ENCODE measurements around the gene PDZRN3. TPM values are rescaled to one million over a fixed set of nuclear protein-coding genes. Genes with fewer than 3 reads are reported as not detected.

PDZRN3 gene
- total RNA-seq, 1 donor from 2014 or later: 19.8 TPM

DNA sequence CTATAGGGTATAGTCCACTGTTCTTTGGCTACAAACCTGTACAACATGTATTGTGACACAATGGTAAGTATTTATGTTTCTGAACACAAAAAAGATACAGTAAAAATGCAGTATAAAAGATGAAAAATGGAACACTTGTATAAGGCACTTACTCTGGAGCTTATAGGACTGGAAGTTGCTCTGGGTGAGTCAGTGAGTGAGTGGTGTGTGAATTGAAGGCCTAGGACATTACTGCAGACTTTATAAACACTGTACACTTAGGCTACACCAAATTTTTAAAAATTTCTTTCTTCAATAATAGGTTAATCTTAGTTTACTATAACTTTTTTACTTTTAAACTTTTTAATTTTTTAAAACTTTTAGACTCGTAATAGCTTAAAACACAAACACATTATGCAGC lies 10.5 kb upstream of the PDZRN3 start:
- no peaks in the 10 kb centered on the region for H3K36me3 ChIP-seq (ENCODE audit: insufficient read depth, low read length)
- Mint-ChIP-seq H3K27ac (ENCODE audit: unreplicated experiment) (no peak overlapping the region), H3K4me3 (ENCODE audit: unreplicated experiment) (no peak overlapping the region), H3K9me3 (ENCODE audit: unreplicated experiment) (no peaks in the 10 kb centered on the region), H3K27me3 (ENCODE audit: low read depth, unreplicated experiment) (peaks cover 2% of the 10 kb centered on the region), H3K36me3 (ENCODE audit: low read depth, unreplicated experiment) (no peaks in the 10 kb centered on the region), H3K4me1 (ENCODE audit: low read depth, unreplicated experiment) (no peaks in the 10 kb centered on the region)
- H3K9ac ChIP-seq (ENCODE audit: low read length): no peak overlapping the region
- H3K9me3 ChIP-seq (ENCODE audit: insufficient read depth, low read depth, low read length): no peaks in the 10 kb centered on the region
- no peak overlapping the region for H3K4me3 ChIP-seq (ENCODE audit: insufficient read depth, low read depth, low read length)
- H3K27ac ChIP-seq (ENCODE audit: low read depth, low read length): no peak overlapping the region
- no peaks in the 10 kb centered on the region for H3K79me2 ChIP-seq (ENCODE audit: insufficient read depth, low read length)
- no peaks in the 10 kb centered on the region for H3K4me1 ChIP-seq (ENCODE audit: insufficient read depth, low read length)
- no peaks in the 10 kb centered on the region for H4K20me1 ChIP-seq (ENCODE audit: insufficient read depth, low read length)
- TF ChIP-seq, protein P1, sequence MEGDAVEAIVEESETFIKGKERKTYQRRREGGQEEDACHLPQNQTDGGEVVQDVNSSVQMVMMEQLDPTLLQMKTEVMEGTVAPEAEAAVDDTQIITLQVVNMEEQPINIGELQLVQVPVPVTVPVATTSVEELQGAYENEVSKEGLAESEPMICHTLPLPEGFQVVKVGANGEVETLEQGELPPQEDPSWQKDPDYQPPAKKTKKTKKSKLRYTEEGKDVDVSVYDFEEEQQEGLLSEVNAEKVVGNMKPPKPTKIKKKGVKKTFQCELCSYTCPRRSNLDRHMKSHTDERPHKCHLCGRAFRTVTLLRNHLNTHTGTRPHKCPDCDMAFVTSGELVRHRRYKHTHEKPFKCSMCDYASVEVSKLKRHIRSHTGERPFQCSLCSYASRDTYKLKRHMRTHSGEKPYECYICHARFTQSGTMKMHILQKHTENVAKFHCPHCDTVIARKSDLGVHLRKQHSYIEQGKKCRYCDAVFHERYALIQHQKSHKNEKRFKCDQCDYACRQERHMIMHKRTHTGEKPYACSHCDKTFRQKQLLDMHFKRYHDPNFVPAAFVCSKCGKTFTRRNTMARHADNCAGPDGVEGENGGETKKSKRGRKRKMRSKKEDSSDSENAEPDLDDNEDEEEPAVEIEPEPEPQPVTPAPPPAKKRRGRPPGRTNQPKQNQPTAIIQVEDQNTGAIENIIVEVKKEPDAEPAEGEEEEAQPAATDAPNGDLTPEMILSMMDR (IDR thresholded peaks at IDR 0.05; ENCODE audit: insufficient read depth, low read depth, low read length): no peak
- no peak for TF ChIP-seq EZH2 (IDR thresholded peaks at IDR 0.05; ENCODE audit: insufficient read depth, low read length)
- DNase-seq (ENCODE audit: low read depth) (no peak), FAIRE-seq (no peak)
- no peak overlapping the region for H2AFZ ChIP-seq (ENCODE audit: low read depth, low read length)
- H3K27me3 ChIP-seq (ENCODE audit: insufficient read depth, low read length): no peaks in the 10 kb centered on the region
- no peak overlapping the region for H3K4me2 ChIP-seq (ENCODE audit: low read length)

DNA sequence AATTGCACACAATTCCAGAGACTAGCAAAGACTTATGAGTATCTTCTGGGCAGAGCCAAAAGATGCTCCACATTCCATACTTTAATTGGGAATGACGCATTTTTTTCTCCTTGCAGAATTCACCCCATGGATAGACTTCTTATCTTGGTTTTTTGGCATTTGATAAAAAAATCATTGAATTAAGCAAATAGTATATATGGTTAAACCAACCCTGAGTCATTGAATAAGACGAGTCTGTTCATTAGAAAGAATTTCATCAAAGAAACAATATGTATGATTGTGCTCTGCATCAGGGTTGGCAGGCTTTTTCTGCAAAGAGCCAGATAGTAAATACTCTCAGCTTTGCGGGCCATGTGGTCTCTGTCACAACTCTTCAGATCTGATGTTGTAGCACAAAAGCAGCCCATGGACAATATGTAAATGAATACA lies 9.2 kb upstream of the PDZRN3 start:
- Mint-ChIP-seq H3K36me3 (ENCODE audit: low read depth, unreplicated experiment) (no peaks in the 10 kb centered on the region), H3K9me3 (ENCODE audit: unreplicated experiment) (no peaks in the 10 kb centered on the region), H3K4me3 (ENCODE audit: unreplicated experiment) (no peak overlapping the region), H3K27me3 (ENCODE audit: low read depth, unreplicated experiment) (peaks cover 2% of the 10 kb centered on the region), H3K27ac (ENCODE audit: unreplicated experiment) (no peak overlapping the region), H3K4me1 (ENCODE audit: low read depth, unreplicated experiment) (no peaks in the 10 kb centered on the region)
- DNase-seq (ENCODE audit: low read depth) (no peak), FAIRE-seq (no peak)
- Histone ChIP-seq H3K9me3 (ENCODE audit: insufficient read depth, low read depth, low read length) (no peaks in the 10 kb centered on the region), H4K20me1 (ENCODE audit: insufficient read depth, low read length) (no peaks in the 10 kb centered on the region), H3K27me3 (ENCODE audit: insufficient read depth, low read length) (no peaks in the 10 kb centered on the region), H3K4me1 (ENCODE audit: insufficient read depth, low read length) (no peaks in the 10 kb centered on the region), H3K4me2 (ENCODE audit: low read length) (no peak overlapping the region), H3K9ac (ENCODE audit: low read length) (no peak overlapping the region), H3K4me3 (ENCODE audit: insufficient read depth, low read depth, low read length) (no peak overlapping the region), H3K36me3 (ENCODE audit: insufficient read depth, low read length) (no peaks in the 10 kb centered on the region), H3K27ac (ENCODE audit: low read depth, low read length) (no peak overlapping the region), H3K79me2 (ENCODE audit: insufficient read depth, low read length) (no peaks in the 10 kb centered on the region), H2AFZ (ENCODE audit: low read depth, low read length) (no peak overlapping the region)
- TF ChIP-seq, protein P1 (IDR thresholded peaks at IDR 0.05; ENCODE audit: insufficient read depth, low read depth, low read length): no peak
- TF ChIP-seq EZH2 (IDR thresholded peaks at IDR 0.05; ENCODE audit: insufficient read depth, low read length): no peak

DNA sequence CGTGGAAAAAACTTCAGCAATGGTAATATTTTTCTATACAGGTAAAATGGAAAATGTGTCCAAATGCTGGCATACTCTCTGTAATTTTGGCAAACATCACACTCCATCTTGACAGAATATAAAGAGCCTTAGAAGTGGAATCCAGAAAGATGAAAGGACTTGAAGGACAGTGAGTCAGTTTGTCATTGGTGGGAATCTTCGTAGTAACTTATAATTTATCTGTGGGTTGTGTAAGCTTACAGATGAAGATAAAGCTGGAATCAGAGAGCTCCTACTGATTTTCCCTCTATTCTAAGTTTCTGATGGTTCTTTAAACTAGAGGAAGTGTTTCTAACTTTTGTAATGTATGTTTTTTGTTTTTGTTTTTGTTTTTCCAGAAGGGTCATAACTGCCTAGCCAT lies 8.7 kb upstream of the PDZRN3 start:
- H3K9ac ChIP-seq (ENCODE audit: low read length): no peak overlapping the region
- no peak for DNase-seq (ENCODE audit: low read depth)
- no peak overlapping the region for H3K4me3 Mint-ChIP-seq (ENCODE audit: unreplicated experiment)
- no peaks in the 10 kb centered on the region for H3K9me3 ChIP-seq (ENCODE audit: insufficient read depth, low read depth, low read length)
- H3K4me3 ChIP-seq (ENCODE audit: insufficient read depth, low read depth, low read length): no peak overlapping the region
- no peaks in the 10 kb centered on the region for H3K36me3 ChIP-seq (ENCODE audit: insufficient read depth, low read length)
- no peak overlapping the region for H2AFZ ChIP-seq (ENCODE audit: low read depth, low read length)
- no peaks in the 10 kb centered on the region for H3K36me3 Mint-ChIP-seq (ENCODE audit: low read depth, unreplicated experiment)
- H3K79me2 ChIP-seq (ENCODE audit: insufficient read depth, low read length): no peaks in the 10 kb centered on the region
- no peaks in the 10 kb centered on the region for H3K27me3 ChIP-seq (ENCODE audit: insufficient read depth, low read length)
- H3K4me1 Mint-ChIP-seq (ENCODE audit: low read depth, unreplicated experiment): no peaks in the 10 kb centered on the region
- H3K27ac Mint-ChIP-seq (ENCODE audit: unreplicated experiment): no peak overlapping the region
- no peak for FAIRE-seq
- no peaks in the 10 kb centered on the region for H4K20me1 ChIP-seq (ENCODE audit: insufficient read depth, low read length)
- TF ChIP-seq, protein P1 (IDR thresholded peaks at IDR 0.05; ENCODE audit: insufficient read depth, low read depth, low read length): no peak
- no peak for TF ChIP-seq EZH2 (IDR thresholded peaks at IDR 0.05; ENCODE audit: insufficient read depth, low read length)
- no peaks in the 10 kb centered on the region for H3K4me1 ChIP-seq (ENCODE audit: insufficient read depth, low read length)
- no peak overlapping the region for H3K4me2 ChIP-seq (ENCODE audit: low read length)
- no peaks in the 10 kb centered on the region for H3K9me3 Mint-ChIP-seq (ENCODE audit: unreplicated experiment)
- no peaks in the 10 kb centered on the region for H3K27me3 Mint-ChIP-seq (ENCODE audit: low read depth, unreplicated experiment)
- no peak overlapping the region for H3K27ac ChIP-seq (ENCODE audit: low read depth, low read length)

All from astrocyte (in vitro differentiated cells and primary cell).